GM23338 (cell line): ENCODE measurements around the gene CLPTM1L. TPM values are rescaled to one million over a fixed set of nuclear protein-coding genes. Genes with fewer than 3 reads are reported as not detected.

Experiments
- ATAC-seq: fragments of 200-7000 bp; cut with Tn5 transposase; 3 replicates; pipeline ENCODE4 v1.9.1; 2020
- DNase-seq: peaks from one replicate; pipeline ENCODE4 v3.0.0-alpha.2; 2015; ENCODE audit warnings: low spot score
- H2AFZ ChIP-seq: fragments of 200-600 bp; sonication (generic); 2 replicates; pipeline ENCODE4 v1.8.0; 2016; ENCODE audit warnings: antibody characterized with exemption, mild to moderate bottlenecking, moderate library complexity
- H3F3A ChIP-seq: fragments of 200-600 bp; sonication (generic); replicated peaks from 2 replicates; pipeline ENCODE4 v1.8.0; 2017; ENCODE audit warnings: antibody characterized with exemption, mixed run types, low read depth
- H3K27ac ChIP-seq: fragments of 200-600 bp; sonication (generic); 2 replicates; pipeline ENCODE4 v1.6.1; 2016; ENCODE audit warnings: low read depth
- H3K27me3 ChIP-seq: fragments of 200-600 bp; sonication (generic); 2 replicates; pipeline ENCODE4 v1.8.0; 2016; ENCODE audit warnings: mild to moderate bottlenecking, mixed run types, moderate library complexity; ENCODE audit not compliant: insufficient read depth
- H3K36me3 ChIP-seq: fragments of 200-600 bp; sonication (generic); 2 replicates; pipeline ENCODE4 v1.8.0; 2016; ENCODE audit warnings: mild to moderate bottlenecking; ENCODE audit not compliant: insufficient read depth
- H3K4me1 ChIP-seq: fragments of 200-600 bp; sonication (generic); 2 replicates; pipeline ENCODE4 v1.8.0; 2016; ENCODE audit warnings: mild to moderate bottlenecking, moderate library complexity; ENCODE audit not compliant: insufficient read depth
- H3K4me2 ChIP-seq: fragments of 200-600 bp; sonication (generic); 2 replicates; pipeline ENCODE4 v1.7.1; 2017; ENCODE audit warnings: mixed run types
- H3K4me3 ChIP-seq: fragments of 200-600 bp; sonication (generic); 2 replicates; pipeline ENCODE4 v1.6.1; 2016; ENCODE audit warnings: mixed run types
- H3K79me2 ChIP-seq: fragments of 200-600 bp; sonication (generic); replicated peaks from 2 replicates; pipeline ENCODE4 v1.8.0; 2017; ENCODE audit warnings: mild to moderate bottlenecking; ENCODE audit not compliant: insufficient read depth
- H3K9me2 ChIP-seq: fragments of 200-600 bp; sonication (generic); 2 replicates; pipeline ENCODE4 v1.8.0; 2017; ENCODE audit not compliant: insufficient read depth
- H4K20me1 ChIP-seq: fragments of 200-600 bp; sonication (generic); replicated peaks from 2 replicates; pipeline ENCODE4 v1.8.0; 2017; ENCODE audit warnings: mild to moderate bottlenecking; ENCODE audit not compliant: insufficient read depth
- H3K27ac Mint-ChIP-seq: 2 replicates; pipeline ENCODE4 v1.8.0; 2020; ENCODE audit warnings: inconsistent platforms, mild to moderate bottlenecking, moderate library complexity, mixed read lengths
- H3K27me3 Mint-ChIP-seq: 3 replicates; pipeline ENCODE4 v1.8.0; 2022; ENCODE audit warnings: low read depth, mild to moderate bottlenecking, moderate library complexity, mixed read lengths, inconsistent platforms; ENCODE audit not compliant: insufficient read depth, poor library complexity
- H3K36me3 Mint-ChIP-seq: 3 replicates; pipeline ENCODE4 v1.8.0; 2021; ENCODE audit warnings: low read depth, mild to moderate bottlenecking, inconsistent platforms, moderate library complexity, mixed read lengths
- H3K4me1 Mint-ChIP-seq: 3 replicates; pipeline ENCODE4 v1.8.0; 2020; ENCODE audit warnings: mild to moderate bottlenecking, inconsistent platforms, mixed read lengths
- H3K4me3 Mint-ChIP-seq: 3 replicates; pipeline ENCODE4 v1.8.0; 2021; ENCODE audit warnings: moderate library complexity, mild to moderate bottlenecking, inconsistent platforms, mixed read lengths
- H3K9me3 Mint-ChIP-seq: 3 replicates; pipeline ENCODE4 v1.8.0; 2020; ENCODE audit warnings: moderate library complexity, mild to moderate bottlenecking, inconsistent platforms, mixed read lengths
- CREB1 ChIP-seq: fragments of 250-450 bp; sonication (Bioruptor Pico); IDR thresholded peaks from 2 replicates; pipeline ENCODE4 v1.5.0; 2020; ENCODE audit warnings: low read depth, mild to moderate bottlenecking, moderate library complexity
- EZH2 ChIP-seq: fragments of 200-600 bp; sonication (generic); IDR thresholded peaks from one replicate; pipeline ENCODE4 v1.8.0; 2017; ENCODE audit warnings: antibody characterized with exemption, mild to moderate bottlenecking, low read depth; ENCODE audit not compliant: unreplicated experiment
- EZH2phosphoT487 ChIP-seq: fragments of 200-600 bp; sonication (generic); IDR thresholded peaks from one replicate; pipeline ENCODE4 v1.8.1; 2018; ENCODE audit warnings: antibody characterized with exemption; ENCODE audit not compliant: unreplicated experiment
- JUNB ChIP-seq: IDR thresholded peaks from one replicate; pipeline ENCODE4 v1.6.1; 2016; ENCODE audit warnings: antibody characterized with exemption; ENCODE audit not compliant: unreplicated experiment
- NANOG ChIP-seq: IDR thresholded peaks from 2 replicates; pipeline ENCODE4 v1.6.1; 2016; ENCODE audit warnings: antibody characterized with exemption, borderline replicate concordance
- ZNF331 ChIP-seq: fragments of 250-450 bp; sonication (Bioruptor Pico); IDR thresholded peaks from 2 replicates; pipeline ENCODE4 v1.5.0; 2020; ENCODE audit warnings: low read depth, mild to moderate bottlenecking, moderate library complexity
- microRNA-seq: library from miRNA; unstranded; fragments of <30 nt; microRNA quantifications from one replicate; pipeline ENCODE4, GENCODE V29; 2017
- polyA plus RNA-seq: library from polyadenylated mRNA; unstranded; fragments of >200 nt; fragmentation: Nextera tagmentation; extraction: Ambion mirVana; gene quantifications from 2 replicates; pipeline ENCODE4 v1.2.1, GENCODE V29; 2016
- small RNA-seq: library from RNA; depleted of rRNA; stranded (forward); fragments of <200 nt; gene quantifications from one replicate; pipeline ENCODE3, GENCODE V24; 2014; ENCODE audit warnings: low replicate concordance
- total RNA-seq: library from RNA; depleted of rRNA; stranded (reverse); fragments of >200 nt; shearing (Covaris generic); gene quantifications from 2 replicates; pipeline ENCODE4 v1.2.3, GENCODE V29; 2014; rRNA removed
- TF ChIP-seq, protein P1 (sequence below): IDR thresholded peaks from 2 replicates; pipeline ENCODE4 v1.6.1; 2016; ENCODE audit warnings: antibody characterized with exemption
- TF ChIP-seq, protein P2 (sequence below): fragments of 250-450 bp; sonication (Bioruptor Pico); IDR thresholded peaks from 2 replicates; pipeline ENCODE4 v1.5.0; 2020; ENCODE audit warnings: mild to moderate bottlenecking, moderate library complexity
- TF ChIP-seq, protein P3 (sequence below), 2 experiments: fragments of 200-600 bp in 1 of 2; sonication (generic) in 1 of 2; conservative IDR thresholded peaks; 2 replicates each; pipeline versions ENCODE4 v1.5.1 to v1.6.1; 2016 to 2017; ENCODE audit warnings: antibody characterized with exemption in 2 of 2, low read depth in 2 of 2, mild to moderate bottlenecking in 2 of 2, moderate library complexity in 1 of 2

CLPTM1L gene
- total and polyA plus RNA-seq, 2 experiments from 2014 or later, result 39.9 to 110 TPM

DNA sequence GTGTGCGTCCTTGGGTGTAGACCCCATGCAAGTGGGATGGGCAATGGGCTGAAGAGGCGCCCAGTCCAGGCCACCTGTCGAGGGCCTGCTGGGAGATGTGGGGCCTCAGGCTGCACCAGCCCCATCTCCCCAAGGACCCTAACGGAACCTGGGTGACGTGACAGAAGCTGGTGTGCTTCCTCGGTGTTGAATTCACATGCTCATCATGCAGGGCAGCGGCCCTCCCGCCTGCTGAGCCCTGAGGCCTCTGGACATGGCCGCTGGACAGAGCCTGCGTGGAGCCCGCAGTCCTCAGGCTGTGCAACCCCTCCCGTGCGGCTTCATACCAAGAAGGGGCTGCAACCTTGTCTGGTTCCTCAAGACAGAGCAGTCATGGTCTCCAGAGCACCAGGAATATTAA is 76.8 kb downstream of the CLPTM1L start:
- H3F3A ChIP-seq, result no peaks in the 10 kb centered on the region
- H3K36me3 ChIP-seq, result peaks cover 20% of the 10 kb centered on the region; the same call in 1 of the 2 replicates
- no peak for DNase-seq
- no peaks in the 10 kb centered on the region for H4K20me1 ChIP-seq
- H3K4me3 ChIP-seq, result no peak overlapping the region
- TF ChIP-seq, protein P1, sequence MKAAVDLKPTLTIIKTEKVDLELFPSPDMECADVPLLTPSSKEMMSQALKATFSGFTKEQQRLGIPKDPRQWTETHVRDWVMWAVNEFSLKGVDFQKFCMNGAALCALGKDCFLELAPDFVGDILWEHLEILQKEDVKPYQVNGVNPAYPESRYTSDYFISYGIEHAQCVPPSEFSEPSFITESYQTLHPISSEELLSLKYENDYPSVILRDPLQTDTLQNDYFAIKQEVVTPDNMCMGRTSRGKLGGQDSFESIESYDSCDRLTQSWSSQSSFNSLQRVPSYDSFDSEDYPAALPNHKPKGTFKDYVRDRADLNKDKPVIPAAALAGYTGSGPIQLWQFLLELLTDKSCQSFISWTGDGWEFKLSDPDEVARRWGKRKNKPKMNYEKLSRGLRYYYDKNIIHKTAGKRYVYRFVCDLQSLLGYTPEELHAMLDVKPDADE, result no peak
- TF ChIP-seq EZH2 (no peak), CREB1 (CRISPR knock-in tag) (no peak), JUNB (no peak), EZH2phosphoT487 (no peak), NANOG (no peak), ZNF331 (CRISPR knock-in tag) (no peak)
- TF ChIP-seq, protein P2, sequence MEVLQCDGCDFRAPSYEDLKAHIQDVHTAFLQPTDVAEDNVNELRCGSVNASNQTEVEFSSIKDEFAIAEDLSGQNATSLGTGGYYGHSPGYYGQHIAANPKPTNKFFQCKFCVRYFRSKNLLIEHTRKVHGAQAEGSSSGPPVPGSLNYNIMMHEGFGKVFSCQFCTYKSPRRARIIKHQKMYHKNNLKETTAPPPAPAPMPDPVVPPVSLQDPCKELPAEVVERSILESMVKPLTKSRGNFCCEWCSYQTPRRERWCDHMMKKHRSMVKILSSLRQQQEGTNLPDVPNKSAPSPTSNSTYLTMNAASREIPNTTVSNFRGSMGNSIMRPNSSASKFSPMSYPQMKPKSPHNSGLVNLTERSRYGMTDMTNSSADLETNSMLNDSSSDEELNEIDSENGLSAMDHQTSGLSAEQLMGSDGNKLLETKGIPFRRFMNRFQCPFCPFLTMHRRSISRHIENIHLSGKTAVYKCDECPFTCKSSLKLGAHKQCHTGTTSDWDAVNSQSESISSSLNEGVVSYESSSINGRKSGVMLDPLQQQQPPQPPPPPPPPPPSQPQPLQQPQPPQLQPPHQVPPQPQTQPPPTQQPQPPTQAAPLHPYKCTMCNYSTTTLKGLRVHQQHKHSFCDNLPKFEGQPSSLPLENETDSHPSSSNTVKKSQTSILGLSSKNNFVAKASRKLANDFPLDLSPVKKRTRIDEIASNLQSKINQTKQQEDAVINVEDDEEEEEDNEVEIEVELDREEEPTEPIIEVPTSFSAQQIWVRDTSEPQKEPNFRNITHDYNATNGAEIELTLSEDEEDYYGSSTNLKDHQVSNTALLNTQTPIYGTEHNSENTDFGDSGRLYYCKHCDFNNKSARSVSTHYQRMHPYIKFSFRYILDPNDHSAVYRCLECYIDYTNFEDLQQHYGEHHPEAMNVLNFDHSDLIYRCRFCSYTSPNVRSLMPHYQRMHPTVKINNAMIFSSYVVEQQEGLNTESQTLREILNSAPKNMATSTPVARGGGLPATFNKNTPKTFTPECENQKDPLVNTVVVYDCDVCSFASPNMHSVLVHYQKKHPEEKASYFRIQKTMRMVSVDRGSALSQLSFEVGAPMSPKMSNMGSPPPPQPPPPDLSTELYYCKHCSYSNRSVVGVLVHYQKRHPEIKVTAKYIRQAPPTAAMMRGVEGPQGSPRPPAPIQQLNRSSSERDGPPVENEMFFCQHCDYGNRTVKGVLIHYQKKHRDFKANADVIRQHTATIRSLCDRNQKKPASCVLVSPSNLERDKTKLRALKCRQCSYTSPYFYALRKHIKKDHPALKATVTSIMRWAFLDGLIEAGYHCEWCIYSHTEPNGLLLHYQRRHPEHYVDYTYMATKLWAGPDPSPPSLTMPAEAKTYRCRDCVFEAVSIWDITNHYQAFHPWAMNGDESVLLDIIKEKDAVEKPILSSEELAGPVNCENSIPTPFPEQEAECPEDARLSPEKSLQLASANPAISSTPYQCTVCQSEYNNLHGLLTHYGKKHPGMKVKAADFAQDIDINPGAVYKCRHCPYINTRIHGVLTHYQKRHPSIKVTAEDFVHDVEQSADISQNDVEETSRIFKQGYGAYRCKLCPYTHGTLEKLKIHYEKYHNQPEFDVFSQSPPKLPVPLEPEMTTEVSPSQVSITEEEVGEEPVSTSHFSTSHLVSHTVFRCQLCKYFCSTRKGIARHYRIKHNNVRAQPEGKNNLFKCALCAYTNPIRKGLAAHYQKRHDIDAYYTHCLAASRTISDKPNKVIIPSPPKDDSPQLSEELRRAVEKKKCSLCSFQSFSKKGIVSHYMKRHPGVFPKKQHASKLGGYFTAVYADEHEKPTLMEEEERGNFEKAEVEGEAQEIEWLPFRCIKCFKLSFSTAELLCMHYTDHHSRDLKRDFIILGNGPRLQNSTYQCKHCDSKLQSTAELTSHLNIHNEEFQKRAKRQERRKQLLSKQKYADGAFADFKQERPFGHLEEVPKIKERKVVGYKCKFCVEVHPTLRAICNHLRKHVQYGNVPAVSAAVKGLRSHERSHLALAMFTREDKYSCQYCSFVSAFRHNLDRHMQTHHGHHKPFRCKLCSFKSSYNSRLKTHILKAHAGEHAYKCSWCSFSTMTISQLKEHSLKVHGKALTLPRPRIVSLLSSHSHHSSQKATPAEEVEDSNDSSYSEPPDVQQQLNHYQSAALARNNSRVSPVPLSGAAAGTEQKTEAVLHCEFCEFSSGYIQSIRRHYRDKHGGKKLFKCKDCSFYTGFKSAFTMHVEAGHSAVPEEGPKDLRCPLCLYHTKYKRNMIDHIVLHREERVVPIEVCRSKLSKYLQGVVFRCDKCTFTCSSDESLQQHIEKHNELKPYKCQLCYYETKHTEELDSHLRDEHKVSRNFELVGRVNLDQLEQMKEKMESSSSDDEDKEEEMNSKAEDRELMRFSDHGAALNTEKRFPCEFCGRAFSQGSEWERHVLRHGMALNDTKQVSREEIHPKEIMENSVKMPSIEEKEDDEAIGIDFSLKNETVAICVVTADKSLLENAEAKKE (CRISPR knock-in tag), result no peak
- TF ChIP-seq, protein P3, sequence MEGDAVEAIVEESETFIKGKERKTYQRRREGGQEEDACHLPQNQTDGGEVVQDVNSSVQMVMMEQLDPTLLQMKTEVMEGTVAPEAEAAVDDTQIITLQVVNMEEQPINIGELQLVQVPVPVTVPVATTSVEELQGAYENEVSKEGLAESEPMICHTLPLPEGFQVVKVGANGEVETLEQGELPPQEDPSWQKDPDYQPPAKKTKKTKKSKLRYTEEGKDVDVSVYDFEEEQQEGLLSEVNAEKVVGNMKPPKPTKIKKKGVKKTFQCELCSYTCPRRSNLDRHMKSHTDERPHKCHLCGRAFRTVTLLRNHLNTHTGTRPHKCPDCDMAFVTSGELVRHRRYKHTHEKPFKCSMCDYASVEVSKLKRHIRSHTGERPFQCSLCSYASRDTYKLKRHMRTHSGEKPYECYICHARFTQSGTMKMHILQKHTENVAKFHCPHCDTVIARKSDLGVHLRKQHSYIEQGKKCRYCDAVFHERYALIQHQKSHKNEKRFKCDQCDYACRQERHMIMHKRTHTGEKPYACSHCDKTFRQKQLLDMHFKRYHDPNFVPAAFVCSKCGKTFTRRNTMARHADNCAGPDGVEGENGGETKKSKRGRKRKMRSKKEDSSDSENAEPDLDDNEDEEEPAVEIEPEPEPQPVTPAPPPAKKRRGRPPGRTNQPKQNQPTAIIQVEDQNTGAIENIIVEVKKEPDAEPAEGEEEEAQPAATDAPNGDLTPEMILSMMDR (conservative IDR thresholded peaks at IDR 0.05; ENCODE audit: low read depth in 2 of 2), result no peak
- peaks cover 68% of the 10 kb centered on the region for H3K36me3 Mint-ChIP-seq
- no peaks in the 10 kb centered on the region for H3K4me1 Mint-ChIP-seq
- H3K27ac Mint-ChIP-seq, result no peak overlapping the region
- H3K27ac ChIP-seq, result no peak overlapping the region
- H3K4me1 ChIP-seq, result no peaks in the 10 kb centered on the region
- H3K4me2 ChIP-seq, result no peak overlapping the region
- H3K79me2 ChIP-seq, result no peaks in the 10 kb centered on the region
- H3K4me3 Mint-ChIP-seq, result no peak overlapping the region
- H3K27me3 ChIP-seq, result no peaks in the 10 kb centered on the region
- H2AFZ ChIP-seq, result no peak overlapping the region
- ATAC-seq, result no peak
- peaks cover 5% of the 10 kb centered on the region; the same call in 2 of the 3 replicates for H3K9me3 Mint-ChIP-seq
- H3K27me3 Mint-ChIP-seq, result peaks cover 9% of the 10 kb centered on the region
- no peaks in the 10 kb centered on the region for H3K9me2 ChIP-seq

Small RNA genes within 50 kb of the gene (microRNA-seq; reads per million reads assigned to microRNA genes)
- not detected for gene MIR4457

Small RNA genes within 50 kb of the gene (small RNA-seq; reads per million reads assigned to genes)
- gene MIR4457, result not detected

Other genes starting within 250 kb of the CLPTM1L start
- gene SLC12A7, start 233.0 kb downstream of the CLPTM1L start, total RNA-seq, result 32.2 TPM in 2 replicates
- 7.4 TPM in 2 replicates for gene SLC12A7, start 233.0 kb downstream of the CLPTM1L start, polyA plus RNA-seq
- gene SLC6A19, start 143.5 kb downstream of the CLPTM1L start, total RNA-seq, result not detected in 2 replicates
- gene SLC6A19, start 143.5 kb downstream of the CLPTM1L start, polyA plus RNA-seq, result not detected in 2 replicates
- not detected in 2 replicates for gene SLC6A18, start 119.7 kb downstream of the CLPTM1L start, total RNA-seq
- not detected in 2 replicates for gene SLC6A18, start 119.7 kb downstream of the CLPTM1L start, polyA plus RNA-seq
- gene TERT, start 50.0 kb downstream of the CLPTM1L start, total RNA-seq, result 36.2 and 46.4 TPM in 2 replicates
- gene TERT, start 50.0 kb downstream of the CLPTM1L start, polyA plus RNA-seq, result 9.1 and 9.8 TPM in 2 replicates
- gene SLC6A3, start 100.3 kb upstream of the CLPTM1L start, total RNA-seq, result 0.85 and 1.0 TPM in 2 replicates
- 0.31 and 0.76 TPM in 2 replicates for gene SLC6A3, start 100.3 kb upstream of the CLPTM1L start, polyA plus RNA-seq
- 255 and 263 TPM in 2 replicates for gene LPCAT1, start 178.9 kb upstream of the CLPTM1L start, total RNA-seq
- gene LPCAT1, start 178.9 kb upstream of the CLPTM1L start, polyA plus RNA-seq, result 75.0 and 78.0 TPM in 2 replicates